Measurements from ENCODE around the gene ARFGAP2.
A peak's percentile ranks its signal among the peaks of the same experiment; 100 is the strongest.

The ARFGAP2 gene

GRCh38 chr11:47171061-47171838 lies 5.4 kb downstream of the ARFGAP2 start:
- DNase-seq (ENCODE audit: low spot score): no peak

- DNase-seq (ENCODE audit: low spot score): no peak
Observed at GRCh38 chr11:47166368-47166767, 10.3 kb downstream of the ARFGAP2 start.

- DNase-seq (ENCODE audit: low spot score): no peak
Observed at GRCh38 chr11:47165253-47165840, 11.3 kb downstream of the ARFGAP2 start.

GRCh38 chr11:47164321-47164720 lies 12.4 kb downstream of the ARFGAP2 start:
- no peak for DNase-seq (ENCODE audit: low spot score)

- DNase-seq (ENCODE audit: low spot score): no peak
Observed at GRCh38 chr11:47163898-47164297, 12.8 kb downstream of the ARFGAP2 start.

GRCh38 chr11:47163193-47163592 lies 13.5 kb downstream of the ARFGAP2 start:
- DNase-seq (ENCODE audit: low spot score): no peak

- DNase-seq (ENCODE audit: low spot score): no peak
Observed at GRCh38 chr11:47162426-47162825, 14.3 kb downstream of the ARFGAP2 start.

- no peak for DNase-seq (ENCODE audit: low spot score)
Observed at GRCh38 chr11:47161890-47162289, 14.8 kb downstream of the ARFGAP2 start.

- peak; percentile 55 for DNase-seq (ENCODE audit: low spot score)
Observed at GRCh38 chr11:47161134-47161854, 15.4 kb downstream of the ARFGAP2 start.

GRCh38 chr11:47160753-47161133 lies 15.9 kb downstream of the ARFGAP2 start:
- no peak for DNase-seq (ENCODE audit: low spot score)

GRCh38 chr11:47158242-47158641 lies 18.4 kb downstream of the ARFGAP2 start:
- DNase-seq (ENCODE audit: low spot score): no peak

GRCh38 chr11:47157805-47158204 lies 18.9 kb downstream of the ARFGAP2 start:
- no peak for DNase-seq (ENCODE audit: low spot score)

GRCh38 chr11:47156951-47157350 lies 19.7 kb downstream of the ARFGAP2 start:
- DNase-seq (ENCODE audit: low spot score): no peak

- DNase-seq (ENCODE audit: low spot score): no peak
Observed at GRCh38 chr11:47156333-47156732, 20.3 kb downstream of the ARFGAP2 start.

- no peak for DNase-seq (ENCODE audit: low spot score)
Observed at GRCh38 chr11:47155879-47156278, 20.8 kb downstream of the ARFGAP2 start.

- DNase-seq (ENCODE audit: low spot score): peak; percentile 18
Observed at GRCh38 chr11:47154616-47155570, 21.8 kb downstream of the ARFGAP2 start.

GRCh38 chr11:47152953-47153950 lies 23.4 kb downstream of the ARFGAP2 start:
- peak; percentile 44 for DNase-seq (ENCODE audit: low spot score)

- DNase-seq (ENCODE audit: low spot score): no peak
Observed at GRCh38 chr11:47152126-47152952, 24.3 kb downstream of the ARFGAP2 start.

- no peak for DNase-seq (ENCODE audit: low spot score)
Observed at GRCh38 chr11:47149782-47150181, 26.9 kb downstream of the ARFGAP2 start.

Measured in activated CD4-positive, alpha-beta T cell treated with anti-CD3 and anti-CD28 coated beads, Interleukin-2, Interleukin-4, amounts not matched to agents 100 ng/mL and 50 ng/mL, durations not matched to agents 16 hours and 8 hours (primary cell).